HG03442 (cell line): ENCODE measurements around the gene SDK1.
"Not testable (repeated sequence)": the region's sequence is repeated elsewhere in the genome, so short reads cannot be mapped to it uniquely, and the experiment has no call there.

ENCODE experiments used
- ATAC-seq: cut with Tn5 transposase; IDR thresholded peaks from one replicate; pipeline ENCODE4 v1.9.1; 2021; ENCODE audit warnings: mild to moderate bottlenecking, moderate library complexity; ENCODE audit not compliant: unreplicated experiment

SDK1 gene

DNA sequence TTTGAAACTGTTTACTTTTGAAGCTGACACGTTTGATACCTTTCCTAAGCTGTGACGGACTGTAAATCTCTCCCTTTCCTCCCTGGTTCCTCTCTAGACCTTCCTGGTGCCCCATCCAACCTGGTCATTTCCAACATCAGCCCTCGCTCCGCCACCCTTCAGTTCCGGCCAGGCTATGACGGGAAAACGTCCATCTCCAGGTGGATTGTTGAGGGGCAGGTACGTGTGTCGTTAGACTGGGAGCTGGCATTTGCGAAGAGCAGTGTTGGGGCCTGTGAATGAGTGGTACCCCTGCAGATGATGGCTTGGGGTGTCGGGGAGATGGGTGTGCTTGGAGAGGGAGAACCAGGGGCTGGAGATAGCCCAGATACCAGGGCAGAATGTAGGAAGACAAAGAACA is 778.3 kb downstream of the SDK1 start:
- ATAC-seq = no peak

DNA sequence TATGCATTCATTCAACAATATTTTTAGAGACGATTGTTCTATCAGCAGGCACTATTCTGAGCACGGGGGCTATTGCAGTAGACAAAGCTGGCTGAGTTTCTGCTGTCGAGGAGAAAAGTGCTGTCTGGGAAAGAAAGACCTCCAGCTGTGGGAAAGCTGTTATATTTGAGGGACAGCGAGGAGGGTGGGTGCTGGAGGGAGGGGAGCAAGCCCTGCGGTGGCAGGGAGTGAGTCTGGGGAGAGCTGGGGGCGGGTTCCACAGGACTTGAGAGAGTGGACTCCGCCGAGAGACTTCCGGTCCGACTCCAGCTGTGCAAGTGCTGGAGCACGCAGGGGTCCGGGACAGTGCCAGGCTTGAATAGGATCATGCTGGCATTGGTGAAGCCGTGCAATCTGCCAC is 778.9 kb downstream of the SDK1 start:
- no peak for ATAC-seq

DNA sequence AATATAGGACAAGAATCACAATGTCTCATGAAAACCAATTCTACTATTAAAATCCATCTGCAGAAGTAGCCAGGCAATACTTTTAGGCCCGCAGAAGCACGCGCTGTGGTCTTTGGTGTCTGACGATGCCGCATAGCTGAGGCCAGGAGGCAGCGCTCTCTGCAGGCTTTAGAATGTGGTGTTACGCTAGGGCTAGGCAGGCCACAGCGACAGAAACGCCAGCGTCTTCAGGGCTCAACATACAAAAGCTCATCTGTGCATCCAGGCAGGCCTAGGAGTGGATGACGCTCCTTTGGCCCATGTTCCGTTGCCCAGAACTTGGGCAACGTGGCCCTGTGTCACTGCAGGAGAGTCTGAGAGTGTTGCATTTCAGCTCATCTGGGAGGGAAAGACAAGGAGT is 779.9 kb downstream of the SDK1 start:
- ATAC-seq = no peak

DNA sequence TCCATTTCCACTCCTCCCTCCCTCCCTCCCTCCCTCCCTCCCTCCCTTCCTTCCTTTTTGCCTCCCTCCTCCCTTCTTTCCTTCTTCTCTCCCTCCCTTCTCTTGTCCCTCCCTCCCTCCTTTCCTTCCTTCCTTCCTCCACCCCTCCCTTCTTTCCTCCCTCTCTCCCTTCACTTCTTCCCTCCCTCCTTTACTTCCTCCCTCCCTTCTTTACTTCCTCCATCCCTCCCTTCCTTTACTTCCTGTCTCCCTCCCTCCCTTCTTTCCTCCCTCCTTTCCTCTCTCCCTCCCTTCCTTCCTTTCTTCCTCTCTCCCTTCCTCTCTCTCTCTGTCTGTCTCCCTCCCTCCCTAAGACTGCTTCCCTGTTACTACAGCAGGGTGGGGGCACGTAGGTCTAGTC is 782.5 kb downstream of the SDK1 start:
- no peak for ATAC-seq

DNA sequence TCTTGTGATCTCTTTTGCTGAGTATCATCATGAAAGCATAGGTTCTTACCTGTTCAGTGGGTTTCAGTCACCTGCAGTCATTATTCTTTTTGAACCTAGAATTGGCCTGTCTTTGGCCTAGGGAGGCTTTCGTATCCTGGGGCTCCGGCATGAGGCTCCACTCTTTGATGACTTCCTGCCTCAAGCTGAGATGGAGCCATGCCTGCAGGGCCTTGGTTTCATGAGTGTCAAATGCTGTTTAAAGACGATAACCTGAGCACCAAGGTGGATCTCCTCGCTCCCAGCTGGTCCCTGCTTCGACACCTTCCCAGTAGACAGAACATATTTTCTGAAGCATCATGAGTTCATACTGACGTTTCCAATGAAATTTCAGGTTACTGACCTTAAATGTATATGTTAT is 783.2 kb downstream of the SDK1 start:
- no peak for ATAC-seq

DNA sequence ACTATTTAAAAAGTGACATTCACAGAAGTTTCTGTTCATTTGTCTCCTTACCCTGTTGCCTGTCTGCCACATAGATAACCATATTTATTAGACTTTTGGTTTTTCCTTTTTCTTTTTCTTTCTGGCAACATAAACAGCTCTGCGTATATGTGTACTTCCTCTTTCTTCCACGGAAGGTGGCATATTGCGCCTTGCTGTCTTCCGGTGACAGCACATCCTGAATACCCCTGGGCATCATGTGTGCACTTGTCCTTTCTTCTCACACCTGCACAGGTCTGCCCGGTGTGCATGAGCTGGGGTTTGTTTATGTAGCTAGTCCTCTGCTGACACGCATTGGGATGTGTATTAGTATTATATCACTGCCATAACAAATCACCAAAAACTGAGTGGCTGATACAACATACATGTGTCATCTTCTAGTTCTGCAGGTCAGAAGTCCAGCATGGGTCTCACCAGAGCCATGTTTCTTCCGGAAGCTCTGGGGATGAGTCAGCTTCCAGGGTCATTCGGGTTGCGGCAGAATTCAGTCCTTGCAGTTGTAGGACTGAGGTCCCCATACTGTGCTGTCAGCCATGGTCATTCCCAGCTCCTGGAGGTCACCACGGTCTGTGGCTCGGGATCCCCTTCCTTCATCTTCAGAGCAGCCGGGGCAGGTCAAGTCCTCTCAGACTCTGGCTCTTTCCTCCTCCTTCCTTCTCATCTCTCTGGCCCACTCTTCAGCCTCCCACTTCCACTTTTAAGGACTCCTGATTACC is 785.1 kb downstream of the SDK1 start:
- ATAC-seq = no peak

DNA sequence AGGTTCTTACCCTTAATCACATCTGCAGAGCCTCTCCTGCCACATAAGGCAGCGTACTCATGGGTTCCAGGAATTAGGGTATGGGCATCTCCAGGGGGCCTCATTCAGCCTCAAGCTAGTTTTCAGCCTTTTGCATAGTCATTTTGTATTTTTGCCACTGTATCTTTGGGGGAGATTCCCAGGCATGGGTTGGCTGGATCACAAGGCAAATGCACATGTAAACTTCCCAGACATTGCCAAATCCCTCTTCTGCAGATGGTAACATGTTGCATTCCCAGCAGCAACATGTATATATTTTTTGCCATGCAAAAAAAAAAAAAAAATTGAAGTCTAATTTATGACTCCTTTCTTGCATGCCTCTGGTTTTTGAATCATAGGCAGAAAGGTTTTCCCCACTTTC is 785.7 kb downstream of the SDK1 start:
- ATAC-seq = no peak

DNA sequence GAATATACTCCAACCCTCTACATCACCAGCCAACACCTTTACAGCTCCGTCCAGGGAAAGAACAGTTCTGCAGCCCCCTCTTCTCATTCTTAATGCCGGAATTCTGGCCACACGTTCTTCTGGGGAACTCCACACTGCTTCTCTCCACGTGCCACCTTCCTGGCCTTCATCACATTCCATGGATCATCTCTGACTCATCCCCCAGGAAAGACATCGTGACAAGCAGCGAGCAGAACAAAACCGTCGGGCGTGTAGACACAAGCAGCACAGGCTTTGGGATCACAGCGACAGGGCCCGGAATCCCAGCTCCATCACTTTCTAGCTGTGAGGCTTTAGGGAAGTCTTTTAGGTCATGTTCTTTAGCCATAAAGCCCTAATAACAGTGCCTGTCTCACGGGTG is 790.7 kb downstream of the SDK1 start:
- no peak for ATAC-seq

DNA sequence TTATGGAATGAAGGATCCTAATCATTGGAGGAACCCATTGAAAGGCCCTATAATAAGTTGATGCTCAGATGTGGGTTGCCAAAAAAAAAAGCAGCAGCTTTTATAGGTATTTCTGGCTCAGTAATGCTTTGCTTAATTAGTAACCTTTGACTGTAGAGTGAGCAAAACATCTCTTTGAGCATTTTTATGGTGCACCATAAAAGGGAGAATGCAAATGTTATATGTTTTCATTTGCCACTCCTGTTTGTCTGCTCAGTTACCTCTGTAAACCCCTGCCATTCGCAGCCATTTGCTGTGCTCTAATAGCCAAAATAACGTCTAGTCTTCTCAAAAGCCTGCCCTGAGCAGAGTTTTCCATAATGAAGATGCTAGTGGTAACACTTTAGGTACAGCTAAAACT is 792.0 kb downstream of the SDK1 start:
- no peak for ATAC-seq

DNA sequence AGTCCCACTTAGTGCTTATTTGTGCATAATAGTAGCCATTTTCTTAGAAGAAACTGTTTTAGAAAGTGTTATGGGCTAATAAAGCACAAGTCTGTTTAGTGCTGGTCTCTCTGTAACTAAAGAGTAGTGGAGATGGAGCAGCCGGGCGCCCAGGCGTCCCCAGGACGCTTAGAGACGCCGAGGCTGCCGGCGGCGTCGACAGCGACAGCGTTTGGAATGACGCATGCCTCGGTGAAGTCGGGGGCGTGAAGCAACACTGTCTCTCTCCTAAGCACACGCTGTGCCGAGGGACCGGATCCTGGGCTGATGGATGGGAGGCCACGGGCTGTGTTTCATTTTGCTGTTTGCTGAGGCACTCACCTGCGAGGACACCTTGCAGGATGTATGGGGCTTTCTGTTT is 792.4 kb downstream of the SDK1 start:
- ATAC-seq = no peak

DNA sequence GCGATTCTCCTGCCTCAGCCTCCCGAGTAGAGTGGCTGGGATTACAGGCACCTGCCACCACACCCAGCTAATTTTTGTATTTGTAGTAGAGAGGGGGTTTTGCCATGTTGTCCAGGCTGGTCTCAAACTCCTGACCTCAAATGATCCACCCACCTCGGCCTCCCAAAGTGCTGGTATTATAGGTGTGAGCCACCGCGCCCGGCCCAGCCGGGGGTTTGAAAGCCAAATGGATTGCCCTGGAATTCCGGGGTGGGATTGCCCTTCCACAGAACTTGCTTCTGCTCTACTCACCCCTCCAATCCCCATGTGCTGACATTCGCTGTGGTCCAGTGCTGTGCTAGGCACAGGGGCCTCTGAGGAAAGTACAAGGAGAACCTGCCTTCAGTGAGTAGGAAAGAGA is 793.1 kb downstream of the SDK1 start:
- not testable (repeated sequence) for ATAC-seq

DNA sequence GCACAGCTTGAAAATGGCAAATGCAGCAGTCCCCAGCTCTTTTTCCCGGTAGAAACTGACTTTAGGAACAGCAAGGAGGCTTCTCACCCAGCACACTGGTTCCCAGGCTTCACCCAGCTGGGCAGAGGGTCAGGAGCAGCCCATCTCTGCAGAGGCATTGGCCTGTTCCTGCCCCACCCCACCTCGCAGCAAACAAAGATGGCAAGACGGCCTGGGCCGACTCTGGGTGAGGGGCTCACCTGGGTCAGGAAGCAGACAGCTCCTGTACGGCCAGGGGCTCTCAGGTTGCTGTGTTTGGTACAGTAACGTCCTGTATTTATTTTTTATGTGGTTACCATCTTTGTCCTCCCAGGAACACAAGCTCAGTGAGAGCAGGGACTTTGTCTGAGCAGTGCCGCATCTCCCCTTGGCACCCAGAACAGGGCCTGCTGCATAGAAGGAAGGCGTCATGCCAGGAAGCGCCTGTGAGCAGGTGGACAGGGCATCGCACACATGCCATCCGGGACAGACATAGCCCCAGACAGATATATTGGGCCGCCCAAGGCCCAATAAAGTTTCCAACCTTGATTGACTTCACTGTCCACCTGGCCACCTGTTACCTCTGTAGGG is 796.1 kb downstream of the SDK1 start:
- ATAC-seq = no peak

DNA sequence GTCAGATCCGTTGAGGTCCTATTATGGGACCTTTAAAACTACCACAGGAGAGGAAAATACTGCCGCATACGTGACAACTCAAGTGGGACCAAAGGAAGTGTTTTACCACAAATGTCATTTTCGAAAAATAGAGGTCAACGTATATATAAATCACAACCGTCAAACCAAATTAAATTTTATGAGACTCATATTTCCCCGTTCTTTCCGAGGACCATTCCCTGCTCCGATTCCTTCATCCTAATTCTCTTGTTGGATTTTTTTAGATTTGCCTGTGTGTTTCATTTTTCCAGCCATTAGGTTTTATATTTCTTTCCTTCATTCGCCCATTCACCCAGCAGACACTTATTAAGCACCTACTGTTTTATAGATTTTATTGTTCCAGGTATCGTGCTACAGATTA is 797.1 kb downstream of the SDK1 start:
- ATAC-seq = no peak

DNA sequence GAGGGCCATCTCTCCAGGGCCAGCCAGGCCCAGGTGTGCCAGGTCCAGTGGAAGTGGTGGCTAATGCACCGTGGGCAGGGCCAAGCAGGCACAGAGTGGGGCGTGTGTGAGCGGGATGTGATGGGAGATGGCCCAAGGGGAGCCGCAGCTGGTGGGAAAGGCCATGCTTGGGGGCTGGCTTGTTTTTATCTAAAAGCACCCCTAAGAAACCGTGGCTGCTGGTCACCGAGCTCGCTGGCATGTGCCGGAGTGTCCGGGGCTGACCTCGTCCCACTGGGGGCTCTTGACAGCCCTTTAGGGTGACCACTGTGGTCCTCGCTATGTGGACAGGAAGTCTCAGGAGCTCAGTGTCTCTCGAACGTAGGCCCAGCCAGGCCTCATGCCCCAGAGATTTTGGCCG is 798.6 kb downstream of the SDK1 start:
- no peak for ATAC-seq

DNA sequence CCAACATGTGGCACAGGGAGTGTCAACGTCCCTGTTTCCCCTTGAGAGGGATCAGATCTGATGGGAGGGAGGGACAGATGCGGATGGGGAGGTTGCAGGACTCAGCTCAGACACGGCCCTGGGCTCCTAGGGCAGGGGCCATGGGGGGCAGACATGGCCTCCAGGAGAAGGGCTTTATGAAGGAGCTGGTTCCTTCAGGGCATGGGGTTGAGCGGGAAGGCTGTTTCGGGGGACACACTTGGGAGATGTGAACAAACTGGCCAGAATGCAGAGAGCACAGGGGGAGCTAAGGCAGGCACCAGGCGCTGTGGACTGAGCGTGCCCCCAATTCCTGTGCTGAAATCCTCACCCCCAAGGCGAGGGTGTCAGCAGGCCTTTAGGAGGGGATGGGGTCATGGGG is 799.1 kb downstream of the SDK1 start:
- ATAC-seq = no peak

DNA sequence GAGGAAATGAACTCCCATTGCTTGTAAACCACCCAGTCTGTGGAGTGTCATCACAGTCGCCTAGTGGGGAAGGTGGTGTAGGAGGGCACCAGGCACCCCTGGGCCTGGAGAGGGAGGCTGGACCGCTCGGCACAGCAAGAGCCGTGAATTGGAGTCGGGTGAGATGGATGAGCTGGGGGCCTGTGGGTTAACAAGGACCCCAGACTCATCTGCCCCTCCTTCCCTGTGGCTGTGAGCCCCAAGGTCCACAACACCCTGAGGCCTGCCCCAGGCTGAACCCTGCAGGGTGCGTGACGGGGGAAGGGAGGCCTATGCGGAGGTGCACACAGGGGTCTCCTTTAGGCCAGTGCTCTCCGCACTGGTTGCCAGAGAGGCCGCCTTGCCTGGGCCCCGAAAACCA is 799.6 kb downstream of the SDK1 start:
- no peak for ATAC-seq

DNA sequence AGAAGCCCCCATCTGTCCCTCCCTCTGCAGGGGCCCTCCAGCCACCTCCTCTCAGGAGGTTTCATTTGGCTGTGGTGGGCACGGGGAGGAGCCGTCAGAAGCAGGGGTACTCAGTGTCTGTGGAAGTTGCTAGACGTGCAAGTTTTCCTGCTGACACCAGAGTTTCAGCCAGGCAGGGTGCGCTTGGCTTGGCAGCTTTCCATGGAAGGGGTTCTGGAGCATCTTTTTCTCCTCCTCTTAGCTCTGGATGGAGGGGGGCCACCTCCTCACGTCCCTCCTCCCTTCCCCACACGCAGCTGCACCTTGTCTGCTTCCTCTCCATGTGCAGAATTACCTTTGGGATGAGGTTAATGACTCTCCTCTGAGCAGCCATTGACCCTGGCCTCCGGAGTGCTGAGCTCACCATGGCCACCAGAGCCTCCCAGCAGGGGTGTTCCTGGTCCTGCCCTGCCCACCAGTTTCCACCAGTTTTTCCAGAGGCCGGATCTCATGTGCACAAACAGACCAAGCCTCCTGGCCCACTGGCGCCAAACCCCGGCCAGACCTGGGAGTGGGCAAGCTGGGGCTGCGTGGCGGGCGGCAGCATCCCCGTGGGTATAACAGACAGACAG is 801.3 kb downstream of the SDK1 start:
- no peak for ATAC-seq

DNA sequence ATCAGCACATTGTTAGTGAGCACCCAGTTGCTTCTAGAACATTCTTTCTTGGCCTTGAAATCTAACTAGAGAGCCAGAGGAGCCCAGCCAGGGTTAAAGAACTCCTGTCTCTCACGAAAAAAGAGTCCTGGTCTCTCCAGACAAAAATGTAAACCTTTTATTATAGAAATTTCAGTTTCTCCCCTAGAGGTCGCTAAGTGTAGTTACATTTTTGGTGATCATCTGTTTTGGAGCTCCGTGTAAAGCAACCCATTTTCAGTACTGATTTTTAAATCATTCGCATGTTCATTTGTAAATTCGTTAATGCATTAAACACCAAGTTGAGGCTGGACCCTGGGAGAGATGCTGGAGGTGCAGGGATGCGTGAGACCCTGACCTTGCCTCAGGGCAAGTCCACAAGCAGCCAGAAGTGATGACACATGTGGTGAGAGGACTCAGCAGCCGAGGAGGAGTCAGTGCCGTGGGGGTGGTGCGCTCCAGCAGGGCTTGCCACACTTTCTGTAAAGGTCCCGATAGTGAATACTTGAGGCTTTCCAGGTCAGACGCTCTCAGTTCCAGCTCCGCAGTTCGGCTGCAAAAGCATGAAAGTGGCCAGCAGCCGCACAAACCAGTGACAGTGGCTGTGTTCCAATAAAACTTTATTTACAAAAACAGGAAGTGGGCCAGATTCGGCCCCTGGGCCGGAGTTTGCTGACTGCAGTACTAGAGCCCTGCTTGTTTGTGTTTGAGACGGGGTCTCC is 802.5 kb downstream of the SDK1 start:
- ATAC-seq = no peak

DNA sequence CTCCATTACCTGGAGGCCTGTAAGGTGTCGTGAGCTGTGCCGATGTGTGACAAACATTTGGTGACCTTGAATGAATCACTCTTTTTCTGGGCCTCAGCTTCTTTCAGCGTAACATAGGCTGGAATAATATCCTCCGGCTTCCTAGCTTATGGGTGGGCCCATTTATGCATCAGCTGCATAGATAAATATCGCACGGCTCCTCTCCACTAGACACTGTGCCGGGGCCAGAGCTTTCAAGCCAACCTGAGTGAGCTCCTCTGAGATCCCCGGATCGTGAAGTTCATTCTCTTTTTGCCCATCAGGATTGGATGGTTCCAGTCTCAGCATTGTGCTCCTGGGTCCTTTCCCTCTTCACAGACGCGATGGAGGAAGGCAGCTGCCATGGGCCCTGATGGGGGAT is 806.8 kb downstream of the SDK1 start:
- no peak for ATAC-seq

DNA sequence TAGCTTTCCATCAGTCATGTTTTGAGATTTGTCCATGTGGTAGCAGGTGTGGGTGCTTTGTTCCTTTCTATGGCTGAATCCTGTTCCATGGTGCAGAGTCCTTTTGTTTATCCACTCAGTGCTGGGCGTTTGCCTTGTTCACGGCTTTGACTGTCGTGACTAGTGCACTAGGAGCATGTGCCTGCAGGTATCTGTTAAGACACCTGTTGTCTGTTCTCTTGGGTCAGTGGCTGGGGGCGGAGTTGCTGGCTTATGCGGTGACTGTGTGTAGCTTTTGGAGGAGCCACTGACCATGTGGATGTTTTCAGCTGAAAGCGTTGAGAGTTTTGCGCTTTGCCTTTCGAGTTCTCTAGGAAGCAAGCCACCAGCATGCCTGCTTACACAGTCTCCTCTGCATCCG is 807.9 kb downstream of the SDK1 start:
- ATAC-seq = no peak

DNA sequence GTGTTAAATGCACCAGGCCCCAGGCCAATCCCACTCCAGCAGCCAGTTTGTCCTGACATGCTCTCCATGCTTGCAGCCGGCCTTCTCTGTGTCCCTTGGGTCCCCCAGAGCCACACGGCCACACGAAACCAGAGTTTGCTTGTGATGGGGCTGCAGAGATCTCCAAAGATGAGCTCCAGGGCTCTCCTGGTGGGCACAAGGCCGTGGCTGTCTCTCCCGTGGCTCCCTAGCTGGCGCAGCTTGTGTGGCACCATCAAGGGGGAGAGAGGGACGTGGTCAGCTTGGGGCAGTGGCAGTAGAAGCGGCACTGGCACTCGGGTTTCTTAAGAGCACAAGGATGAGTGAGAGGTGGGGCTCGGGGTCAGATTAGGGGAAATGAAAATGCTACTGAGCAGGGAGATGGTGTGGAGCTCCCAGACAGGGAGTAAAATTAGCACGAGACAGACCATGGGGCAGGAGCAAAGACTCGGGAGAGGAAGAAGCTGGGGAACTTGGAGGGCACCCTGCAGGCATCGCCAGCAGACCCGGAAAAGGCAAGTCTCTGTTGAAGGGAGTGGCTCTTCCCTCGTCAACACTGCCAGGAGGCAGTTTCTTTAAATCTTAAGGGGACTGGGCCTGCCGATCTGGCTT is 808.5 kb downstream of the SDK1 start:
- no peak for ATAC-seq
